Activated naive CD4-positive, alpha-beta T cell treated with anti-CD3 and anti-CD28 coated beads, Interleukin-2, amount 50 U/mL, for 24 hours (primary cell): ENCODE measurements around the gene ZNF175.
A peak's percentile ranks its signal among the peaks of the same experiment; 100 is the strongest.

ENCODE experiments used
- H3K27ac Mint-ChIP-seq: one replicate; pipeline ENCODE4 v1.8.0; 2021; ENCODE audit warnings: mild to moderate bottlenecking, mixed read lengths
- H3K27me3 Mint-ChIP-seq: one replicate; pipeline ENCODE4 v1.8.0; 2021; ENCODE audit warnings: mixed read lengths
- H3K36me3 Mint-ChIP-seq: one replicate; pipeline ENCODE4 v1.8.0; 2021; ENCODE audit warnings: mixed read lengths
- H3K4me1 Mint-ChIP-seq: one replicate; pipeline ENCODE4 v1.8.0; 2021; ENCODE audit warnings: mixed read lengths
- H3K4me3 Mint-ChIP-seq: one replicate; pipeline ENCODE4 v1.8.0; 2021; ENCODE audit warnings: mild to moderate bottlenecking, mixed read lengths
- H3K9me3 Mint-ChIP-seq: one replicate; pipeline ENCODE4 v1.8.0; 2021; ENCODE audit warnings: mixed read lengths

Gene ZNF175

DNA sequence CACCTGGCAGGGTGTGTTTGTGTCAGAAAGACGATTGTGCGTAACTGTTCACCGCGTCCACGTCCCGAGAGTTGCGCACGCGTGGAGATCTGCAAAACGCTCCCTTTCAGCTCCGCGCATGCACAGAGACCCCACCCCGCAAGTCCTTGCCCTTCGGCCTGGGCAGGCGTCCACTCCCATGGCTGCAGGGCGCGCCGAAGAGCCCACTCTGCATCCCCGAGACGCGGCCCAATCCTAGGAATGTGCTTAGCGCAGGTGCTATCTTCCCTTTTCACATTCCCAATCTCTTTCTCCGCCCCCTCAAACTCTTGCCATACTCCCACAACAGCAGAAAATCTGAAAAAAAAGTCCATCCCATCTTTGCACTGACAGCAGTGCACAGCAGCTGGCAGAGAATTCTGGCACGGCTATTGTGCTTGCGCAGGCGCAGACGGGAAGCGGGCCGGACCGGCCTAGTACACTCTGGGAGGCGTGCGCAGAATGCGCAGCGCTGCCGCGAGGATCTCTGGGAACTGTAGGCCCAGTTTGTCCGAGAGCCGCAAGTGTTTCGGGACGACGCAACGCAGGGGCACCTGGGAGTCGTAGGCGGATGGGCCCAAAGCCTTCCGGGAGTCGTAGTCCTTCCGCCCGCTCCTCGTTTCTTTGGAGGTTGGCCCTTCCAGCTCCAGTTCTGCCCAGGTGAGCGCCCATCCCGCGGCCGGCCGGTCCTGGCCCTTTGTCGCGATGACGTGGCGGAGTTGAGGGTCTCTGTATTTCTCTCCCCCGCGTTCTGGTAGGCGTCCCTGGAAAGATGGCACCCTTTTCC lies 23.1 kb downstream of the ZNF175 start:
- H3K4me1 Mint-ChIP-seq, result peaks cover 19% of the 10 kb centered on the region
- H3K27ac Mint-ChIP-seq, result peak overlapping the region; percentile 93
- peaks cover 11% of the 10 kb centered on the region for H3K27me3 Mint-ChIP-seq
- H3K4me3 Mint-ChIP-seq, result peak overlapping the region; percentile 96
- peaks cover 8% of the 10 kb centered on the region for H3K36me3 Mint-ChIP-seq
- peaks cover 11% of the 10 kb centered on the region for H3K9me3 Mint-ChIP-seq

DNA sequence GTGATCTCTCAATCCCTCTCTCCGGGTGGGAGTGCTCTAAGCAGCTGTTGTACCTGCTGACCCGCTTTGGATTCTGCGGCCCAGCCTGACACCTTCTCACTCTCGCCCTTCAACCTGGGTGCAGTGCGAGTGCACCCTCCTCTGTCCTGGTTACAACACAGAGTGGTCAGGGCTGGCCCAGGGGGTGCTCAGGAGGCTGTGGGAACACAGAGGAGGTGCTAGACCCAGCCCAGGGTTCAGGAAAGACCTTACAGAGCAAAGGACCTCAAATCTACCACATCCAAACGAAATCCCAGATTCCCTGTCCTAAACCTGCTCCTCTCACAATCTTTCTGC lies 23.7 kb downstream of the ZNF175 start:
- Mint-ChIP-seq H3K36me3 (peaks cover 4% of the 10 kb centered on the region), H3K27me3 (peaks cover 14% of the 10 kb centered on the region), H3K27ac (peak overlapping the region; percentile 60), H3K4me3 (peak overlapping the region; percentile 96), H3K4me1 (peaks cover 19% of the 10 kb centered on the region), H3K9me3 (peaks cover 7% of the 10 kb centered on the region)

- peaks cover 21% of the 10 kb centered on the region for H3K27me3 Mint-ChIP-seq
- H3K4me3 Mint-ChIP-seq, result peak overlapping the region; percentile 96
- H3K9me3 Mint-ChIP-seq, result peaks cover 7% of the 10 kb centered on the region
- peaks cover 19% of the 10 kb centered on the region for H3K4me1 Mint-ChIP-seq
- peaks cover 4% of the 10 kb centered on the region for H3K36me3 Mint-ChIP-seq
- H3K27ac Mint-ChIP-seq, result peak overlapping the region; percentile 79
These were observed 24.4 kb downstream of the ZNF175 start for GRCh38 chr19:51595190-51596175.

DNA sequence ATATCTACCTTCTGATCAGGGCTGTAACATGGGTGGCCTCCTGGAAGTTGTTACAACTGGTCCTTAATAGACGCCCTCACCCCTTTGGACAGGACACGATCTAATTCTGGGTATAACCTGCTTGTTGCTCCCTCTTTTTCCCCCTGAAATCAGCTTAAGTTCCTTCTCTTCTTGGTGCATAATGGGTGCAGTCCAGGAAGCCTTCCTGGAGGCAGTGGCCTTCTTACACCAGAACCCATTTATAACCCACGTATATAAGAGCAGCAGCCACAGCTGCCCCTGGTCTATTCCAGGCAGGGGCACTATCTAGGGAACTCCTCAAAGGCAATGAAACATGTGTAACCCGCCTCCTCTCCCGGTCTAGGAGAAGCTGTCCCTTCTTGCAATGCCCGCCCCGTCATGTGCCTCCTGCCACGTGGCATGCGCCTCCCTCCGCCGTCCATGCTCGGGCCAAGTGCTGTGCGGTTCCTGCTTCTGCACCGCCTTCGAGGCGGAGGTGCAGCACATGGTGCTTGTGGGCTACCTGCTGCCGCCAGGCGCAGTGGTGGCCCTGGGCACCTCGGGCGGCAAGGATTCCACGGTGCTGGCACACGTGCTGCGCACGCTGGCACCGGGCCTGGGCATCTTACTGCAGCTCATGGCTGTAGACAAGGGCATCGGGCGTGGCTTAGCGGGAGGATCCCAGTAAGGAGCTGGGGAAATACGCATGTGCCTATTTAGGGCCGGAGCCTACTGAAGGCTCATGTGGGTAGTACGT lies 27.3 kb downstream of the ZNF175 start:
- no peak overlapping the region for H3K27ac Mint-ChIP-seq
- peaks cover 7% of the 10 kb centered on the region for H3K9me3 Mint-ChIP-seq
- H3K4me1 Mint-ChIP-seq, result peaks cover 17% of the 10 kb centered on the region
- H3K4me3 Mint-ChIP-seq, result no peak overlapping the region
- H3K36me3 Mint-ChIP-seq, result peaks cover 2% of the 10 kb centered on the region
- peaks cover 34% of the 10 kb centered on the region for H3K27me3 Mint-ChIP-seq

- Mint-ChIP-seq H3K27me3 (peaks cover 34% of the 10 kb centered on the region), H3K9me3 (peaks cover 7% of the 10 kb centered on the region), H3K4me1 (peaks cover 10% of the 10 kb centered on the region), H3K4me3 (no peak overlapping the region), H3K27ac (no peak overlapping the region), H3K36me3 (peaks cover 2% of the 10 kb centered on the region)
These were observed 28.0 kb downstream of the ZNF175 start for GRCh38 chr19:51599084-51599483.

GRCh38 chr19:51600940-51601580 lies 30.0 kb downstream of the ZNF175 start:
- H3K27ac Mint-ChIP-seq, result no peak overlapping the region
- H3K36me3 Mint-ChIP-seq, result peaks cover 4% of the 10 kb centered on the region
- no peaks in the 10 kb centered on the region for H3K9me3 Mint-ChIP-seq
- no peaks in the 10 kb centered on the region for H3K4me1 Mint-ChIP-seq
- H3K27me3 Mint-ChIP-seq, result peaks cover 39% of the 10 kb centered on the region
- no peak overlapping the region for H3K4me3 Mint-ChIP-seq

DNA sequence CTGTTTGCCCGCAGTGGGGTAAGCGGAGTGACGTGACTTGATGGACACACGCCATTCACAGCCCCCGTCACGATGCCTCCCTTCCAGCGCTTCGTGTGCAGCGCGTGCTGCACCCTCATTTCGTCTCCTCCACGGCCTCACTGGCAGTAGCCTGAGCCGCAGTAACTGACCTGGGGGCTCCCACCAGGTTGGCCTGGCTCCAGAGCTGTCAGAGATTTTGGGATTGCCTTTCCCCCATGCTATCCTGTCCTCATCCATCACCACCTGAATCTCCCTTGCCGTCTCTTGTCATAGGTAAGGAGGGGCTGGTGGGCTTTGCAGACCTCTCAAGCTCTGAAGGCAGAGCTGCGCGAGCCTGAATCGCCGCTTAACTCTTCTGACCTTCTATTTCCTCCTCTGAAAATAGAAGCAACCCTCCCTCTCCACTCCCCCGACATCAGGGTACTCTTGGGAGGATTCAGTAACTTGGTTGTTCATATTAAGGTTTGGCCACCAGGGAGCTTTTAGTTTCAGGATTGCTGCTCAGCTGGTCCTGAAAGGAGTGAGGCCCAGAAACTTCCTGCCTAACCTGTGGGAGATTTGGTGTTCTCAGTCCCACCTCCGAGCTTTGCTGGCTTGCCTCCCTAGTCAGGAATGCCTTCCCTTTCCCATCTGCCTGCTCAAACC lies 31.2 kb downstream of the ZNF175 start:
- H3K27me3 Mint-ChIP-seq, result peaks cover 42% of the 10 kb centered on the region
- no peak overlapping the region for H3K27ac Mint-ChIP-seq
- peaks cover 6% of the 10 kb centered on the region for H3K4me1 Mint-ChIP-seq
- peaks cover 4% of the 10 kb centered on the region for H3K36me3 Mint-ChIP-seq
- H3K4me3 Mint-ChIP-seq, result peak overlapping the region; percentile 55
- peaks cover 4% of the 10 kb centered on the region for H3K9me3 Mint-ChIP-seq

GRCh38 chr19:51607077-51607476 lies 36.0 kb downstream of the ZNF175 start:
- Mint-ChIP-seq H3K4me3 (no peak overlapping the region), H3K36me3 (peaks cover 2% of the 10 kb centered on the region), H3K9me3 (peaks cover 15% of the 10 kb centered on the region), H3K4me1 (peaks cover 9% of the 10 kb centered on the region), H3K27me3 (peaks cover 37% of the 10 kb centered on the region), H3K27ac (peak overlapping the region; percentile 52)

DNA sequence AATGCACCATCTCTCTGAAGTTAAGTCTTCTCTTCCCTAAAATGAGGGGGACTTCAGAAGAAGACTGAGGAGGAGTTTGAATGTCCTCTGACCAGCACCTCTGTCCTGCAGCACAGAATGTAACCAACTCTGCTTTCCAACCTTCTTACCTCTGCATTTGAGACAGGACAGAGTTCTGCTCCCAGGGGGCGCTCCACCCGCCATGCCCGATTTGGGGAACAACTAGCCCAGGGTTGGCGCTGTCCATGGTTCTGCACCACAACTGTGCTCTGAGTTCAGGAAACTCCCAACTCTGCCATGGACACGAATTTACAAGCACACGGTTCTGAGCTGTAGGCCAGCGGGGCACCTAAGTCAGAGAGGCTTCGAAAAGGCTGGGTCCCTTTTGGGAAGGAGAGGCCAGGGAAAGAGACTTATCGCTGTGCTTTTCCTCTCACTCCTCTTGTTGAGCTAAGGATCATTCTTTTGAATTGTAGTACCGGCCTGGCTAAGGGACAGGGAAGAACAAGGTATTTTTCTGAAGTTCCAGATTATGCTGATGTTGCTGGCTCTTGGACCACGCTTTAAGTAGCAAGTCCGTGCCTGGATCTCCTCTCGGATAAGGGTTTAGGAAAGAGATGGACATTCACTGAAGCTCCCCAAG lies 37.0 kb downstream of the ZNF175 start:
- H3K4me3 Mint-ChIP-seq, result no peak overlapping the region
- H3K27me3 Mint-ChIP-seq, result peaks cover 40% of the 10 kb centered on the region
- peaks cover 9% of the 10 kb centered on the region for H3K4me1 Mint-ChIP-seq
- H3K27ac Mint-ChIP-seq, result no peak overlapping the region
- H3K36me3 Mint-ChIP-seq, result peaks cover 7% of the 10 kb centered on the region
- H3K9me3 Mint-ChIP-seq, result peaks cover 19% of the 10 kb centered on the region

GRCh38 chr19:51610576-51610975 lies 39.5 kb downstream of the ZNF175 start:
- peaks cover 20% of the 10 kb centered on the region for H3K9me3 Mint-ChIP-seq
- H3K36me3 Mint-ChIP-seq, result peaks cover 6% of the 10 kb centered on the region
- H3K27ac Mint-ChIP-seq, result no peak overlapping the region
- no peak overlapping the region for H3K4me3 Mint-ChIP-seq
- peaks cover 9% of the 10 kb centered on the region for H3K4me1 Mint-ChIP-seq
- peaks cover 53% of the 10 kb centered on the region for H3K27me3 Mint-ChIP-seq

DNA sequence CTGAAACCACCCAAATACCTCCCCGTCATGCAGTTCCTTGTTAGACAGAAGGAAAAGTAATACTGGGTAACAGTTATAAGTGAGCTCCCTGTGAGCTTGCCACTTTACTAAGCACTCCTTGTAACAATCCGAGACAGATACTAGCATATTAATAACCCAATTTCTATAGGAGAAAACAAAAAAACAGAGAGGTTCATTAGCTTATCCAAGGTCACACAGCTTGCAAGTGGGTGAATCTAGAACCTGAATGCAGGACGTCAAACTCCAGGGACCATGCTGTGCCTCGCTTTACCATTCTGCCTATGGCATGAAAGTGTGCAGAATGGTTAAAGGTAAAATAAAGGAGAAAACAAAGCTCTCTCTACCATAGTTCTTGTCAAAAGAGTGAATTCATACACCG lies 43.7 kb downstream of the ZNF175 start:
- H3K36me3 Mint-ChIP-seq, result peaks cover 6% of the 10 kb centered on the region
- peaks cover 45% of the 10 kb centered on the region for H3K27me3 Mint-ChIP-seq
- H3K4me3 Mint-ChIP-seq, result no peak overlapping the region
- no peak overlapping the region for H3K27ac Mint-ChIP-seq
- H3K9me3 Mint-ChIP-seq, result peaks cover 11% of the 10 kb centered on the region
- H3K4me1 Mint-ChIP-seq, result no peaks in the 10 kb centered on the region

DNA sequence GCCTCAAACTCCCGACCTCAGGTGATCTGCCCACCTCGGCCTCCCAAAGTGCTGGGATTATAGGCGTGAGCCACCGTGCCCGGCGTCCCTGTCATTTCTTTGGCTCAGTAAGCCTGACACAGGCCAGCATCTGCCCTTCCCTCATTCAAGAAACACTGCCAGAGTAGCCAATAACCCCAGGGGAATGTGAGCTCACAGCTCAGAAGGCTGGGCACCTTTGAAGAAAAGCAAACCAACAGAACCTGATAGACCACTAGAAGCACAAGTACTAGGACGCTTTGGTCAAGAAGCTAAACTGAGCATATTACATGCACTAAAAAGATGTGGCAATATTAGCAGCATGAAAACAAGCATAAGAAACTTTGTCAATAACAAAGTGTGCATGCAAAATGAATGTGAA lies 44.9 kb downstream of the ZNF175 start:
- H3K9me3 Mint-ChIP-seq, result peaks cover 10% of the 10 kb centered on the region
- peaks cover 6% of the 10 kb centered on the region for H3K36me3 Mint-ChIP-seq
- no peaks in the 10 kb centered on the region for H3K4me1 Mint-ChIP-seq
- H3K27ac Mint-ChIP-seq, result no peak overlapping the region
- H3K4me3 Mint-ChIP-seq, result no peak overlapping the region
- H3K27me3 Mint-ChIP-seq, result peaks cover 45% of the 10 kb centered on the region

- Mint-ChIP-seq H3K4me3 (no peak overlapping the region), H3K27me3 (peaks cover 19% of the 10 kb centered on the region), H3K4me1 (no peaks in the 10 kb centered on the region), H3K27ac (peak overlapping the region; percentile 36), H3K36me3 (no peaks in the 10 kb centered on the region), H3K9me3 (no peaks in the 10 kb centered on the region)
These were observed 50.1 kb downstream of the ZNF175 start for GRCh38 chr19:51621178-51621577.

DNA sequence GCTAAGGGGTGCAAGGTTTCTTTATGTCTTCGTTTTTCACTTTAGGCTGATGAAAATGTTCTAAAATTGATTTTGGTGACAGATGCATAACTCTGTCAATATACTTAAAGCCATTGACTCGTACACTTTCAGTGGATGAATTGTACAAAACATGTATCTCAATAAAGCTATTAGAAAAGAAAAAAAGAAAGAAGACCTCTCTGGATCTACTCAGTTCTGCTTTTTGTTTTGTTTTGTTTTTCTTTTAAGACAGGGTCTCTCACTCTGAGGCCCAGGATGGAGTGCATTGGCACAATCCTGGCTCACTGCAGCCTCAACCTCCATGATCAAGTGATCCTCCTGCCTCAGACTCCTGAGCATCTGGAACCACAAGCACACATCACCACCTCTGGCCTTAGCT lies 55.6 kb downstream of the ZNF175 start:
- Mint-ChIP-seq H3K9me3 (no peaks in the 10 kb centered on the region), H3K27me3 (peaks cover 18% of the 10 kb centered on the region), H3K36me3 (no peaks in the 10 kb centered on the region), H3K4me3 (no peak overlapping the region), H3K4me1 (no peaks in the 10 kb centered on the region), H3K27ac (no peak overlapping the region)
